ENCODE results near the gene CCDC184.
A peak's percentile ranks its signal among the peaks of the same experiment; 100 is the strongest.

CCDC184 gene

GRCh38 chr12:48198672-48198971, 15.2 kb downstream of the CCDC184 start:
- Histone ChIP-seq H3K4me1 (ENCODE audit: low read length) (no peaks in the 10 kb centered on the region), H3K4me2 (ENCODE audit: low read depth, low read length) (peak overlapping the region; percentile 70), H3K27ac (ENCODE audit: low read length) (peak overlapping the region; percentile 81), H2AFZ (ENCODE audit: low read length) (peak overlapping the region; percentile 94), H3F3A (ENCODE audit: insufficient read depth, low read length) (peaks cover 11% of the 10 kb centered on the region), H3K9me3 (replicated peaks; ENCODE audit: insufficient read depth, low read length) (no peaks in the 10 kb centered on the region), H3K9ac (ENCODE audit: low read length) (peak overlapping the region; percentile 96), H3K9me2 (replicated peaks; ENCODE audit: insufficient read depth, low read length) (no peaks in the 10 kb centered on the region), H3K27me3 (replicated peaks; ENCODE audit: insufficient read depth, low read length) (no peaks in the 10 kb centered on the region), H4K20me1 (ENCODE audit: insufficient read depth, low read length) (no peaks in the 10 kb centered on the region), H3K36me3 (replicated peaks; ENCODE audit: insufficient read depth, low read length) (no peaks in the 10 kb centered on the region), H3K79me2 (ENCODE audit: low read length) (peaks cover 7% of the 10 kb centered on the region; the same call in 1 of the 2 replicates), H3K4me3 (ENCODE audit: low read length) (peak overlapping the region; percentile 93)
- DNase-seq = no peak
- TF ChIP-seq CTCF (IDR thresholded peaks at IDR 0.05; ENCODE audit: low read length) = no peak
- TF ChIP-seq EZH2 (optimal IDR thresholded peaks at IDR 0.05; ENCODE audit: low read depth, low read length) = no peak
- TF ChIP-seq EZH2phosphoT487 (IDR thresholded peaks at IDR 0.05; ENCODE audit: low read length) = no peak

- Histone ChIP-seq H3K27me3 (replicated peaks; ENCODE audit: insufficient read depth, low read length) (no peaks in the 10 kb centered on the region), H3K9me3 (replicated peaks; ENCODE audit: insufficient read depth, low read length) (no peaks in the 10 kb centered on the region), H3K9ac (ENCODE audit: low read length) (peak overlapping the region; percentile 96), H3K4me2 (ENCODE audit: low read depth, low read length) (peak overlapping the region; percentile 70), H2AFZ (ENCODE audit: low read length) (peak overlapping the region; percentile 94), H4K20me1 (ENCODE audit: insufficient read depth, low read length) (no peaks in the 10 kb centered on the region), H3K27ac (ENCODE audit: low read length) (peak overlapping the region; percentile 81; the same call in 1 of the 2 replicates), H3K9me2 (replicated peaks; ENCODE audit: insufficient read depth, low read length) (no peaks in the 10 kb centered on the region), H3K36me3 (replicated peaks; ENCODE audit: insufficient read depth, low read length) (no peaks in the 10 kb centered on the region), H3F3A (ENCODE audit: insufficient read depth, low read length) (peaks cover 11% of the 10 kb centered on the region), H3K4me1 (ENCODE audit: low read length) (no peaks in the 10 kb centered on the region), H3K79me2 (ENCODE audit: low read length) (peaks cover 7% of the 10 kb centered on the region; the same call in 1 of the 2 replicates), H3K4me3 (ENCODE audit: low read length) (peak overlapping the region; percentile 93)
- no peak for TF ChIP-seq CTCF (IDR thresholded peaks at IDR 0.05; ENCODE audit: low read length)
- no peak for DNase-seq
Measured at GRCh38 chr12:48198985-48199384, 15.5 kb downstream of the CCDC184 start.

GRCh38 chr12:48199774-48200221, 16.4 kb downstream of the CCDC184 start:
- Histone ChIP-seq H3K27ac (ENCODE audit: low read length) (no peak overlapping the region), H3K27me3 (replicated peaks; ENCODE audit: insufficient read depth, low read length) (no peaks in the 10 kb centered on the region), H4K20me1 (ENCODE audit: insufficient read depth, low read length) (no peaks in the 10 kb centered on the region), H3K9me3 (replicated peaks; ENCODE audit: insufficient read depth, low read length) (no peaks in the 10 kb centered on the region), H3K4me1 (ENCODE audit: low read length) (no peaks in the 10 kb centered on the region), H3K36me3 (replicated peaks; ENCODE audit: insufficient read depth, low read length) (no peaks in the 10 kb centered on the region), H3K9ac (ENCODE audit: low read length) (no peak overlapping the region), H3K9me2 (replicated peaks; ENCODE audit: insufficient read depth, low read length) (no peaks in the 10 kb centered on the region), H3K79me2 (ENCODE audit: low read length) (peaks cover 7% of the 10 kb centered on the region; the same call in 1 of the 2 replicates), H3K4me3 (ENCODE audit: low read length) (no peak overlapping the region), H2AFZ (ENCODE audit: low read length) (no peak overlapping the region), H3K4me2 (ENCODE audit: low read depth, low read length) (no peak overlapping the region), H3F3A (ENCODE audit: insufficient read depth, low read length) (peaks cover 11% of the 10 kb centered on the region)
- no peak for DNase-seq
- TF ChIP-seq EZH2 (optimal IDR thresholded peaks at IDR 0.05; ENCODE audit: low read depth, low read length) = no peak
- TF ChIP-seq CTCF (IDR thresholded peaks at IDR 0.05; ENCODE audit: low read length) = no peak
- TF ChIP-seq EZH2phosphoT487 (IDR thresholded peaks at IDR 0.05; ENCODE audit: low read length) = no peak
